Measurements from ENCODE around the gene CIDEA.
"Not testable (repeated sequence)": the region's sequence is repeated elsewhere in the genome, so short reads cannot be mapped to it uniquely, and the experiment has no call there.

Gene CIDEA

GRCh38 chr18:12239431-12239830, 14.7 kb upstream of the CIDEA start:
- DNase-seq = no peak

- DNase-seq = no peak
Measured at GRCh38 chr18:12242658-12243260, 11.4 kb upstream of the CIDEA start.

- DNase-seq = not testable (repeated sequence)
Measured at GRCh38 chr18:12243272-12243671, 10.9 kb upstream of the CIDEA start.

- DNase-seq = no peak
Measured at GRCh38 chr18:12245793-12246135, 8.4 kb upstream of the CIDEA start.

DNA sequence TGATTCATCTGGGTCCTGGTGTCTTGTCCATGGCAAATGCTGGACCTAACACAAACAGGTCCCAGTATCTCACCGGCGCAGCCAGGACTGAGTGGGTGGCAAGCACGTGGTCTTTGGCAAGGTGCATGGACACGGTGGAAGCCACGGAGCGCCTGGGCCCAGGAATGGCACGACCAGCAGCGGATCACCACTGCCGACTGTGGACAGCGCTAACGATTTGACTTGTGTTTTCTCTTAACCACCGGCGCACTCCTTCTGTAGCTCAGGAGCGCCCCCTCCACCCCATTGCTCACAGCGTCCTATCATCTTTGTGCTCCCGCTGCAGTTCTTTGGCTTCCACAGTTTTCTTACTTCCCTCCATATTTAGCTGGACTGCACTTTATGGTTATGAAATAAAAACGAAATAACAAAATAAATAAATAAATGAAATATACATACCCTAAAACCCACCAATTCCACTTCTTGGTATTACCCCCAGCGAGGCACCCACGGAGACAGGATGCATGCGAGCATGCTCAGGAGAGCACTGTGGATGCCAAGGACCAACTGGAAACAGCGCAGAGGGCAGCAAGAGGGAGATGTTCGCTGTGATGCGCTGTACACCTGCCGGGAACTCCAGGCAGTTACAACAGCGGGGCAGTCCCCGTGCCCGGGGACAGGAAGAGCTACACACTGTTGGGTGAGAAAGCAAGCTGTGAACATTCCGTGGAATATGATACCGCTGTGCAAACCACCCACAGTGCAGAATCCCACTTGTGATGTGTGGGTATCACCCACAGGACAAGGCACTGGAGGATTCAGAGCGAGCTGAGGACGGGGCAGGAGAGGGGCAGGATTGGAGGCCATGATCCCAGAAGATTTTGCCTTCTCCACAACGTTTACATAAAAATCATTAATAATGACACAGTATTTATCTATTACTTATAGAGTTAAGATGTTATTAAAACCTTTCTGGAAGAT, 7.0 kb upstream of the CIDEA start:
- no peak for DNase-seq

GRCh38 chr18:12247946-12248345, 6.2 kb upstream of the CIDEA start:
- no peak for DNase-seq

DNA sequence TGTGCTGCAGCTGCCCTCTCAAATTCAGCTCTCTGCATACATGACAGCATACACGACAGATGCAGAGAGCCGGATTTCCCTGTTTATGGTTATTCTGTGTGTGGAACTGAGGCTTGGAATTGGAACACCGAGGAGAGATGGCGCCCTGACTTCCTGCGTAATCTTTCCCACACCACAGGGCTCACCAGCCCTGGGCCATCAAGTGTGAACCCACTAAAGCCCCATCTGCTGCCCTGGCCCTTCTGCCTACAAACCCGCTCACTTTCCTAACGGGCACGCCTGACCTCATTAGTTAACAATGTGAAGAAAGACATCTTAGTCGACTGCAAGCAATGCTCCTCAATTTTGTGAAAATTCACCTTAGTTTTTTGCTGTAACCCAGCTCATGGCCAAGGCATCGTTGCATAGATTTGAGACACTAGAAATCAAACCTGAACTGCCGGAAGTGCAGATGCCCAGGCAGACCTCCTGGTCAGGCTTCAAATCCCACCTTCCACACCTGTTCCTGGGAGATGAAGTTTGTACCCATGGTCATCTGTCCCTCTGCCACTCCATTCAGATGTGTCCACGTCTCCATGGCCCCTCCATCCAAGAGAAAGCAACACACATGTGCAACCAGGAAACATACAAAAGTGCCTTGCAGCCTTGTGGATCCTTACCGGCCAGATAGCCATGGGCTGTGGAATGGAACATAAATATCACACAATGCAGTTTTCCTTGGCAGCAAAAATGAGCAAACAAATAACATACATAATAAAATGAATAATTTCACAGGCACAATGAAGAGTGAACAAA, 5.0 kb upstream of the CIDEA start:
- no peak for DNase-seq

GRCh38 chr18:12251311-12251710, 2.9 kb upstream of the CIDEA start:
- DNase-seq = no peak

DNA sequence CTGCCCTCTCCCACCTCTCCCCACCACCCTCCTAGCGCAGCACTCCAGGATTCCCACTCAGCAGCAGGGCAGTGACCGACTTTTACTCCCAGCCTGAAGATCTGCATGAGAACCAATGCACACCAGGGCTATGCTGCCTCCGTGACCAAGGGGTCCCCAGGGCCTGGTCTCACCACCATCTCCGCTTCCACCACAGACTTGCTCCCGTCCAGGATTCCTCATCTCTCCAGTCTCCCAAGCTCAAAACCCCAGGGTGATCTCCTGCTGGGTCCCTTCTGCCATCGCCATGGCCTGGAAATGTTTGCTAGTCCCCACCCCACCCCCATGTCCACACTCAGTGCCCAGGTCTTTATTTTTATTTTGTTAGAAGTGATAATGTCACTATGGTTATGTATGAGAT, 2.1 kb upstream of the CIDEA start:
- DNase-seq = no peak

- no peak for DNase-seq
Measured at GRCh38 chr18:12253027-12253426, 1.1 kb upstream of the CIDEA start.

DNA sequence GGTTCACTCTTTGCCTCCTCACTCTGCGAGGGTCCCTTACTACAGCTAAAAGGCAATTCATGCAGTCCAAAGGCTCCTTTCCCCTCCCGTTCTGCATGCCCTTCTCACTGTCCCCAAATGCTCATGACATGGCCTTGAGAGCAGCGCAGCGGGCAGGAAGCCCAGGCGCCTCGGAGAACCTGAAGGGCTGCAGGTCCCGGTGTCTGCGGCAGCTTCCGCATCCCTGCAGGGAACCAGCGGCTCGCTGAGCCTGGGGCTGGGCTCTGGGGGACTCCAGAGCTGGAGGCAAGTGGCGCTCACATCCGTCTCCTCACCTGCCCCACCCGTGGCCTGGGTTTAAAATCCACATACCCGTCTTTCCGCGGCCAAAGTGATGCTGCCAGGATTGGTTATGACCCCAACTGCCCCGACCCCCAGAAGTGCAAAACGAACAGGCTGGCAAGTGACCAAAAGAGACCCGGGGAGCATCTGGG, 462 bp upstream of the CIDEA start:
- DNase-seq = no peak

DNA sequence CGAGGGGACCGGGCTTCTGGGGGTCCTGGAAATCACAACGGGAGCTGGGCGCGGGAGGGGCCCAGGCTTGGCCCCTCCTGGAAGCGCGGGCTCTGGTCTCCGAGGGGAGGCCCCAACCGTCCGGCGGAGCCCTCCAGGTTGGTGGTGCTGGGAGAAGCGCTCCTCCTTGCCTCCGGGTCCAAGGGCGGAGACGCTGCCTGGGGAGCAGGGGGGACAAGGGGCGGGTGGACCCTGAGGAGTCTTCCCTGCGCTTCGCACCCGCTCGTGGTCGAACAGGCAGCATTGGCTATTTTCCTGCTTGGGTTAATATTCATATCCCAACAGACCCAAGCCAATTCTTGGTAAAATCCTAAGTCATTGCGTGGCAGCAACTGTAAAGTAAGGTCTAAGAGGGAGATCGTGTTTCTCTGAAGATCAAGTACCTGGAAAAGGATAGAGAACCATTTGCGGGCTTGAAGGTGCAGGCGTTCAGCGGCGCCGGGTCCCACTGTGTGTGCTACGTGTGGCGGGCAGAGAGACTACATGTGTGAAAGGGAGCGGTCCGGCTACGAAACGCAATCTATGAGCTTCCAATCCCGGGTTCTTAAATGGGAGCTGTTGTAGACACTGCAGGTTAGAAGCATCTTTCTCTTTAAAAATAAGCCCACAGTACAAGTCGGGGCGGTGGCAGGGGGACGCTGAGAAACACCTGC, 805 bp downstream of the CIDEA start:
- no peak for DNase-seq

DNA sequence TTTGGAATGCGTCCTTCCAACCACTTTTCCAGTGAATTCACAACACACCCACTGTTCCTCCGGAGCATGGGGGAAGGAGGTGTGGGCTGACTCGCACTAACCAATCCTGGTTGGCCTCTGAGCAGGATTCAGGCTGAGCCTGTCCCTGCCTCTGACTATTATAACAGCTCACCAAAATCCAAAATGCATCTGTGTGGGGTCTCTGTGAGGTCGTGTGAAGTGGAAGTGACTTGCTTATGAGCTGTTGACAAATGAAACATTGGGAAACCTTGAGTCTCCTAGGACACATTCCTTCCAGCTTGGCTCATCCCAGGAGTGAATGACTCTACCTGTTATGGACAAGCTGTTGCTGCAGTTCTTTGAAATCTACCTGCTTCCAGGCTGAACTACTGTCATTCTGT, 1.5 kb downstream of the CIDEA start:
- no peak for DNase-seq

DNA sequence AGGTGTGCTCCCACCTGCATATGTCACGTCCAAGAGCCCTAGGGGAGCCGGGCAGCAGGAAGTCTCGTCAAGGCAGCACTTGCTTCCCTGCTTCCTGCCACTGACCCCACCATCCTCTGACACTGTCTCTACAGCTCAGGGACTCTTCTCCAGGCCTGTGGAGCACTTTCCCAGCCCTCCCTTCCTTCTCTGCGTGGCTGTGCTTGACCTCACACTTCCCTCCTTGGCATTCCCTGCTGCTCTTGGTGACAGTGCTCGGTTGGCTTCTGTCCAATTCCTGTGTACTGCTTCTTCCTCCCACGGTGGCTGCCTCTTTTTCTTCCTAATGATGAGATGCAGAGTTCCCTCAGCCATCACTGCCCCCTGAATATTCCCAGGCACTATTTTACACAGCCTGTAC, 2.8 kb downstream of the CIDEA start:
- DNase-seq = no peak

GRCh38 chr18:12257996-12258718, 4.0 kb downstream of the CIDEA start:
- no peak for DNase-seq

DNA sequence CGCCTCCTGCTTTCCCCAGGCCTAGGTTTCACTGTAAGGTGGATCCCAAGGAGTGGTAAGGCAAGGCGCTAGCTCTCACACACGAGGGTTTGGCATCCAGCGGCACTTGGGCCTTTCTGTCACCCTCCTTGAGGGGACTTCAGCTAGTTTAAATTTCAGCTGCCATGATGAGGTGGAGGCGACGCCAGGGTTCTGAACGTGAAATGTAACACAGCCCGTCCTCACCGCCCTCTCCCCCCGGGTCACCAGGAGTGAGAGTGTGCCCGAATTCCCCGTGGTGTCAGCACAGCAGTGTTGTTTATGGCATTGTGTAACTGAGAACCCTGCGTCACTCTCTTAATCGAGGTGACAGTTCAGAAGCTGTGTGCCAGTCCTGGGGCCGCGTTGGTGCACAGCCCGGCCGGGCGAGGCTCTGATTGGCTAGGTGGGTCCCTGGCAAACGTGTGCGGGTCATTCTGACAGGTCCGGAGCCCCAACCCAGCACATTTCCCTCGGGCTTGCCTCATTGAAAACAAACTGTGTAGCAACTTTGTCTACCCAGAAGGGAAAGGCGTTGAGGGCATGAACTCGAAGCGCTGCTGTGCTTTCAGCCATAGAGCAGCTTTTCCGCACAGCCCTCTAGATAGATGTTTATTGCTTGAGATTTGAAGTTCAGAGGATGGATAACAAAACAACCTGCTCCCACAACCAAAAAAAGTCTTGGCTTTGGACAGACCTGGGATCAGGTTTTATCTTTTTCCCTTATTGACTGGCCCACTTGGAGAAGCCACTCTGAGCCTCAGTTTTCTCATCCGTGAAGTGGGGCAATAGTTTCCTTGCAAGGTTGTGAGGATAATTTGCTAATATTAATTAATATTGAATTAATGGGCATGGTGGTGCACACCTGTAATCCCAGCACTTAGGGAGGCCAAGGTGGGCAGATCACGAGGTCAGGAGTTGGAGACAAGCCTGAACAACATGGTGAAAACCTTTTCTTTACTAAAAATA, 4.9 kb downstream of the CIDEA start:
- no peak for DNase-seq

DNA sequence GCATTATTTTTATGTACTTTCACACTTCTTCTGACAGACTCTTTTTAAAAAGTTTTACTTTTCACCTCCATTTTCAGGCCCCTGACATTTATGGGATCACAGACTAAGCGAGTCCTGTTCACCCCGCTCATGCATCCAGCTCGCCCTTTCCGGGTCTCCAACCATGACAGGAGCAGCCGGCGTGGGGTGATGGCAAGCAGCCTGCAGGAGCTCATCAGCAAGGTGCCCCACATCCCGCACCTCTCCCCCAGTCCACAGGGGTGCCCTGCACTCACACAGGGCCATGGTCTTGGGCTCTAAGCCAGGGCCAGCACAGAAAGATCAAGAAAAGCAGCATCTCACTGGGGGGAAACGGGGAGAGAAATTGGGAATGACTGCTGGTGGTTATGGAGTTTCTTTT, 8.6 kb downstream of the CIDEA start:
- no peak for DNase-seq

DNA sequence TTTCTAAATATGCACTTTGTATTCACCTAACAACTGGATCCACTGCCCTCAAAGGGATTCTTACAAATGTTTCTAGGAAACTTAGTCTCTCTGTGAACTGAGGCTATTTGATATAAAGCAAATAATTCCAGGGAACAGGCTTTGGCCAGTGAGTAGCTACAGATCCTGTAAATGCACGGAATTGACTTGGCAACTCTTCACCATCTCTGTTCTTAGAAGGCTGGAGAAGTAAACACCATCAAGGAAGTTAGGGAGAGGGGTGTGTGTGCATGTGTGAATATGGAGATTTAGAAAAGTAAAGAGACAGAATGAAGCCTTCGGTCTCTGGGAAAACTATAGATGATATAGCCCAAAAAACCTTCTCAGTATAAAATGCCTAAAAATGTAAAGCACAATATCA, 10.7 kb downstream of the CIDEA start:
- DNase-seq = no peak

DNA sequence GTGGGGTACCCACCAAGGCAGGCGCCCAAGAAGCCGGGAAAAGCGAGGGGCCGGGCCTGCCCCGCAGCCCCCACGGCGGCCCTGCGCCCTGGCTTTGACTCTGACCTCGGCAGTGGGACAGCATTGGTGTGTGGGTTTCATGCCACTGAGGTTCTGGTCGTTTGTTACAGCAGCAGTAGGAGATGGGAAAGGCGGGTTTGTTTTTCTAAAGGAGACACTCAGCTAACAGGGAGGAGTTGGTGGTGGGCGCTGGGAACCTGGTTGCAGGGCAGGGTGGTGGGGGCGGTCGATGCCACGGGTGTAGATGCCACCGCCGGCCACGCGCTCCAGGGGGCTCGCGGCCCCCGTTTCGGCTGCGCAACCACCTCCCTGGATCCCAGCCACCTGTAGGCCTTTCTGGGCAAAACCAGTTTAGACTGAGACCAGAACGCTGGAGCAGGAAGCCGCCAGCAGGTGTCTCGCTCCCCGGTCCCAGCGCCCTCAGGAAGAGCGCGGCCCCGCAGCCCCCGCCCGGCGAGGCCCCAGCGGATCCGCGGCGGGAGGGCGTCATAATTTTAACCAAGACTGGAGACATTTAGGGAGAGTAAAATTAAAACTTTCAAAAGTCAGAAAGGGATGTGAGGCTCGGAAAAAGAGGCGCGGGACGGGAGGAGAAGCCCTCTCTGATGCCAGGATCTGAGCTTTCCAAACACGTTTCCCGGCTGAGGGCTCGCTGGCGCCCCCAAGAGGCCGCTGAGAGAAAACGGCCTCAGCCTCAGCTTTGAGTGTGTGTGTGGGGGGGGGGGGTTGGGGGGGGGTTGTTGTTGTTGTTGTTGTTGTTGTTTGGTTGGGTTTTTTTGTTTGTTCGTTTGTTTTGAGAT, 17.4 kb downstream of the CIDEA start:
- DNase-seq = peak; percentile 28

GRCh38 chr18:12274793-12275192, 20.6 kb downstream of the CIDEA start:
- DNase-seq = no peak

Data from CD4-positive, alpha-beta T cell treated with Interferon gamma for 1 hour (primary cell).